Endothelial cell of hepatic sinusoid (primary cell): ENCODE measurements around the gene ATP6V0C.

Source experiments
- in situ Hi-C: cut with HindIII; loops from 2 replicates; pipeline ENCODE4 v1.10.0; 2017; ENCODE audit warnings: low sequenced_read_pairs

Gene ATP6V0C

GRCh38 chr16:2513405-2514332, at the start of gene ATP6V0C:
ATP6V0C (plus strand) TSS chr16:2513952; CDS start chr16:2514104, 152 bp downstream.
- in situ Hi-C loops = no loop called here

- in situ Hi-C loops = no loop called here
These were observed 49.4 kb upstream of the ATP6V0C start for GRCh38 chr16:2464333-2464732.

- in situ Hi-C loops = no loop called here
These were observed 47.9 kb upstream of the ATP6V0C start for GRCh38 chr16:2465653-2466415.

GRCh38 chr16:2466667-2467527, 46.9 kb upstream of the ATP6V0C start:
- in situ Hi-C loops = no loop called here

- in situ Hi-C loops = no loop called here
These were observed 46.1 kb upstream of the ATP6V0C start for GRCh38 chr16:2467528-2468232.

- in situ Hi-C loops = no loop called here
These were observed 45.5 kb upstream of the ATP6V0C start for GRCh38 chr16:2468233-2468724.

- in situ Hi-C loops = no loop called here
These were observed 44.9 kb upstream of the ATP6V0C start for GRCh38 chr16:2468725-2469398.

- in situ Hi-C loops = no loop called here
These were observed 44.1 kb upstream of the ATP6V0C start for GRCh38 chr16:2469399-2470233.

GRCh38 chr16:2470234-2470601, 43.5 kb upstream of the ATP6V0C start:
- in situ Hi-C loops = no loop called here

- in situ Hi-C loops = no loop called here
These were observed 43.1 kb upstream of the ATP6V0C start for GRCh38 chr16:2470603-2471015.

- in situ Hi-C loops = no loop called here
These were observed 42.6 kb upstream of the ATP6V0C start, which contains the start of gene NTN3 for GRCh38 chr16:2471016-2471652. NTN3 (plus strand) TSS chr16:2471297; CDS start chr16:2471702, 405 bp downstream.

- in situ Hi-C loops = no loop called here
These were observed 41.9 kb upstream of the ATP6V0C start for GRCh38 chr16:2471653-2472487.

GRCh38 chr16:2472488-2472864, 41.3 kb upstream of the ATP6V0C start:
- in situ Hi-C loops = no loop called here

- in situ Hi-C loops = no loop called here
These were observed 40.8 kb upstream of the ATP6V0C start for GRCh38 chr16:2472885-2473445.

GRCh38 chr16:2473446-2473926, 40.3 kb upstream of the ATP6V0C start:
- in situ Hi-C loops = no loop called here

- in situ Hi-C loops = no loop called here
These were observed 39.5 kb upstream of the ATP6V0C start for GRCh38 chr16:2473999-2474876.
